Suprapubic skin (tissue), 3 donors: Measurements from ENCODE around the gene LCORL.

Experiments
- CTCF ChIP-seq, 2 donors: fragments of 200-600 bp in 1 of 2; fragments of 450-650 bp in 1 of 2; sonication (generic) in 1 of 2; IDR thresholded peaks; one replicate each; pipeline ENCODE4 v1.5.1; 2016 to 2019; ENCODE audit warnings: antibody characterized with exemption in 2 of 2, mild to moderate bottlenecking in 1 of 2, moderate library complexity in 1 of 2
- POLR2AphosphoS5 ChIP-seq, 3 donors: sonication (generic); formaldehyde crosslinking; IDR thresholded peaks; one replicate each; pipeline ENCODE4 v1.6.1; 2017; ENCODE audit warnings: antibody characterized with exemption in 3 of 3

- TF ChIP-seq CTCF (IDR thresholded peaks at IDR 0.05) (no peak), POLR2AphosphoS5 (IDR thresholded peaks at IDR 0.05) (peak in 2 of 3 donors; percentile 82 to 91)
These were observed 211.1 kb downstream of the LCORL start, which contains the start of the genes DCAF16 and NCAPG for GRCh38 chr4:17810260-17811077.
